ENCODE results near the gene WWC1.

The WWC1 gene

GRCh38 chr5:168291342-168291963 lies at the start of gene WWC1:
Gene WWC1 (plus strand): TSS chr5:168291645. CDS start chr5:168292153, 508 bp downstream.
- no peak for DNase-seq

GRCh38 chr5:168244838-168245559 lies 46.4 kb upstream of the WWC1 start:
- DNase-seq = no peak

GRCh38 chr5:168249923-168250322 lies 41.5 kb upstream of the WWC1 start:
- DNase-seq = no peak

DNA sequence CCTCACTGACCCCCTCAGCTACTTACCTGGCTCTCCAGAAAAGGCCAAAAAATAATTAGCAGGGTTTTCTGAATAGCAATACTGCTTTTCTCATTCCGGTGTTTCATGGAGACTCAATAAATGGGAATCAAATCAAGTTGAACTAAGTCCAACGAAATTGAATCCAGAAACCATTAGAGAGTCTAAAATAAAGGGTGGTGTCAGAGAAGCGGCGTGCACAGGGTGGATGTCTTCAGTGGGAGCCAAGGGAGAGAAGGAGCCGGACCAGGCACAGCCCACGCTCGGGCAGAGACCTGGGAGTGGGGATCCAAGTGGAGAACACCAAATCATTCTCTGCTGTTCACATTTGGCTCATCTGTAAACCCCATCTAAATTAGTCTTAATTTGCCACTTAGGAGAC lies 40.2 kb upstream of the WWC1 start:
- DNase-seq = no peak

DNA sequence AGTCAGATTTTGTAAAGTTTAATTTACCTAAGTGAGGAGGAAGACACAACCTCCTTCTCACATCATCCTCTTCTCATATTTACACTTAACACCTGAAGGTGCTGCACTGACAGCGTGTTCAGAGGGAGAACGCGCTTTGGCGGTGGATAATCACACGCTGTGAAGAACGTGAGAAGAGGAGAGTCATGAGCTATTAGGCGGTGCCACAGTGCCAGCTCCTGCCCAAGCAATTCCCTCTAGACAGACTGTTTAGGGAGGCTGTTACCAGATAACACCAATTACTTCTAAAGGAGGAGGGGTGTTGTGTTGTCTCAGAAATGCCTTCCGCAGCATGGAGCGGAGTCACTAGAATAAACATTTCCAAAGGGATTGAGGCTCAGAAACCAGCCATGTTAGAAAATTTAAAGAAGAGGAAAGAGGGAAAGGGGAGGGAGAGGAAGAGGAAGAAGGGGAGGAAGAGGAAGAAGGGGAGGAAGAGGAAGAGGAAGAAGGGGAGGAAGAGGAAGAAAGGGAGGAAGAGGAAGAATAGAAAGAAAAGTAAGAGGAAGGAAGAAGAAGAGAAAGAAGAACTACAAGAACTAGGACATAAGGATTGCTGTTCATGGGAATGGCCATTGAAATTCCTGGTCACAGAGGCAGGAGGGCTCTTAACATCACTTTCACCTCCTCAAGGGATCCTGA lies 37.3 kb upstream of the WWC1 start:
- DNase-seq = no peak

GRCh38 chr5:168260353-168261226 lies 30.9 kb upstream of the WWC1 start:
- DNase-seq = no peak

GRCh38 chr5:168261227-168261571 lies 30.2 kb upstream of the WWC1 start:
- no peak for DNase-seq

GRCh38 chr5:168262042-168262743 lies 29.3 kb upstream of the WWC1 start:
- DNase-seq = no peak

DNA sequence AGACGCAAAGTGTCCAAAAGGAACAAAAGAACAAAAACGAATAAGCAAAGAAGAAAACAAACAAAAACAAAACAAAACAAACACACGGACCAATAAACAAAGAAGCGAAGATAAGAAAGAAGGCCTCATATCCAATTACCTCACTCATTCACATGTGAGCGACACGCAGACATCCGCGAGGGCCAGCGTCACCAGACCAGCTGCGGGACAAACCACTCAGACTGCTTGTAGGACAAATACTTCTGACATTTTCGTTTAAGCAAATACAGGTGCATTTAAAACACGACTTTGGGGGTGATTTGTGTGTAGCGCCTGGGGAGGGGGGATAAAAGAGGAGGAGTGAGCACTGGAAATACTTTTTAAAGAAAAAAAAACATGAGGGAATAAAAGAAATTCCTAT lies 28.3 kb upstream of the WWC1 start:
- DNase-seq = no peak

DNA sequence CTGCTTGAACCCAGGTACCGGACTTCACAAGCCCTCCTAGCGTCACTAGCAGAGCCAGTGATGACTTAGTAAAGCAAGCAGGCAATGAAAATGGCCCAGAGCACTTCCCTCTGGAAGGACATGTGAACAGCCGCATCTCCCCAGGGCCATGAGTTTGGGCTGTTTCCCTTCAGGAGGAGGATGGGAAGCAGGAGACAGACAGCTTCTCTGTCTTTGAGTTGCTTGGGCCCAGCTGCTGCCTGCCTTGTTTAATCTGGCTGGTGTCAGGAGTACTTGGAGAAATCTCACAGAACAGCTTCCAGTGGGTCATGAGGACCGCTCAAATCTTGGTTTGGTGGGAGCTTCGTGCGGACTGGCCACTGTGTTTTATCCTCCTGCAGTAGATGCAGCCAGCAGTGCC lies 25.4 kb upstream of the WWC1 start:
- DNase-seq = no peak

GRCh38 chr5:168268949-168269936 lies 22.2 kb upstream of the WWC1 start:
- DNase-seq = peak; percentile 83

DNA sequence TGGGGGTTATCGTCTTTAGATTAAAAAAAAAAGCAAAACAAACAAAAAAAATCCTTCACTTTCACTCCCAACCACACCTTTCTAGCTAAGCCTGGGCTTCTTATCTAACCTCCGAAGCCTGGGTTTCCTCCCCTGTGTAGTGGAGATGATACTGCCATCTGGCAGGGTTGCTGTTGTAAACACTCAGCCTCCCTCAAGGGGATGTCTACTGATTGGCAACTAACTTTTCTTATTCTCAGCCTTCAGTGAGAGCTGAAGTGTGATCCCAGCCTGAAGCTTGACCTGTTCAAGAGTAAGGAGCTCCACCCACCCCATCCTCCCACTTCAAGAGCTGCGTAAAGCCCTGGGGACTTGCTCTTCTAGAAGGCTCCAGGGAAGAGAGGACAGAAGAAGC lies 21.5 kb upstream of the WWC1 start:
- no peak for DNase-seq

- DNase-seq = no peak
Observed at GRCh38 chr5:168270476-168270875, 21.0 kb upstream of the WWC1 start.

DNA sequence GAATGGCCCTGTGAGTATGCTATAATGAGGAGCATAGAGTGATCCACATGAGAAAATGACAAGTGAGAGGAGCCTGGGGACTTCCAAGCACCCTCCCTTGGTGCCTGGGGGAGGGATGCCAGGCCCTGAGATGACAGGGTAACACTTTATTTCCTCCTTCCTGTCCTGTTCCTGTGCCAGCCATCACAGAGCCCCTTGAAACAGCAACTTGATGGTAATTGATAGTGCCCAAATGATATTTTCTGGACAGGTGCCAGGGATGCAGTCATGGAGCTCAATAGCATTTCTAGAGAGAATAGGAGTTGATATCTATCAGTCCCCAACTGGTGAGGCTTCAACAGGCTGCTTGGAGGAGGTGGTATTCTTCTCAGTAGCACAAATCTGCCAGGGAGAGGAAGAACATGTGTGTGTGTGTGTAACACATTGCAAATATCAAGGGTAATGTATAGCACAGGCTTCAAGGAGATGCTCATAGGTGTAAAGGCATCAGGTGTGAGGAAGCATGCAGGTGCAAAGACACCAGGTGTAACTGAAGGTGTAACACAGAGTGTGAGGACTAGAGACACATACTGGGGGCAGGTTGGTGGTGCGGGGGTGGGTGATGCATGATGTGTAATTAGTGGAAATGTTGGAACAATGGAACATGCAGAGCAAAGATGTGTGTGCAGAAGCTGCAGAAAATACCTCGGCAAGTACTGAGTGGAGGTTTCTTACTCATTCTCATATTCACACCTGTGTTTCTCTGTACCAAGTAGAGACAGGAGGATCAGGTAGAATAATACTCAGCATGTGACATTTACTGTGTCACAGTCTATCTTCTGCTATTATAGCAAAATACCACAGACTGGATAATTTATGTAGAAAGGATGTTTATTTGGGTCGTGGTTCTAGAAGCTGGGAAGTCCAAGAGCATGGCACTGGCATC lies 18.1 kb upstream of the WWC1 start:
- no peak for DNase-seq

DNA sequence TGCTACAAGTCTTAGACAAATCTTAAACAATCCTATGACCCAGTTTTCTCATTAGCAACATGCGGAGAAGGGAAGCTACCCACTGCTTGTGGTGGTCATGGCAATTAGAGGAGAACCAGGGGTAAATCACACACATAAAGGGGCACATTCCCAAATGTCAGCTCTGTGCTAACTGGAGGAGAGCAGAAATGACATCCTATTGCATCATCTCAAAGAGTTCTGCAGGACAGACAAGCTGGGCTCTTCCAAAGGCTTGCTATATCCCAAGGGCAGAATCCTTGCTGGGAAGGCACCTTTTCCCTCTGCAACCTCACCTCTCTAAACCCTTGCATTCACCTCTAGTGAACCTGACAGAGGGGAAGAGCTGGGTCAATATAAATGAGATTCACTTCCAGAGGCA lies 17.0 kb upstream of the WWC1 start:
- DNase-seq = no peak

GRCh38 chr5:168275940-168276339 lies 15.5 kb upstream of the WWC1 start:
- DNase-seq = no peak

- no peak for DNase-seq
Observed at GRCh38 chr5:168282120-168282519, 9.3 kb upstream of the WWC1 start.

GRCh38 chr5:168284809-168285208 lies 6.6 kb upstream of the WWC1 start:
- no peak for DNase-seq

DNA sequence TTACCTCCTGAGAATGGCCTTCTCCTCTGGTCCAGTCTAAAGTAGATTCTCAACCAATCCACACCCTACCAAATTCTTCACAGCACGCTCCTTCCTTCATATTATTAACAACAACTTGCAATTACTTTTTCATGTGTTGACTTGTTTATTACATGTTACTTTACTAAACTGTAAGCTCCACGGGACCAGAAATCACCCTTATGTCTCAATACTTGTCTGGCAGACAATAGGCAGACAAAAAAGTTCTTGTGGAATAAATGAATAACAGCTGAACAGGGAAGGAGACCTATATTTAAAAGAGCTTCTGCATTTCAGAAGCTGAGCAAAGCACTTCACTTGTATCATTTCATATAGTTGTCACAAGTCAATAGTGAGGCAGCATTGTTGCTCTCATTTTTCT lies 5.7 kb upstream of the WWC1 start:
- DNase-seq = no peak

DNA sequence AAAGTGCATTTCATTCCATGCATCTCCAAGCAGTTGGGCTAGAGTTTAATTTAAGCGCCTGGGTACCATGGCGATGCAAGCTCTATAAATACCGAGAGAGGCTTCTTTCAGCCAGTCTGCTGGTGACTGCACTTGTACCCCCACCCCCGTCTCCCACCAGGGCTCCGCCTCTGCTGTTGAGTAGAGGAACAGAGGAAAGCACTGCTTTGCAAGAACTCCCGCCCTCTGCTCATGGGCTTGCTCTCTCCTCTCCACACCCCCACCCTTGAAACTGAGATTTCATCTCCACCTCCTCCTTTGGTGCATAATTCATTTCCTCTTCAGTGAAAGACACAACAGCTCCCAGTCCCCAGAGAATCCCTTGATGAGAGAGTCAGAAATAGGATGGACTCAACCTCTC lies 5.1 kb upstream of the WWC1 start:
- DNase-seq = no peak
